GM12878 (cell line): ENCODE results near the gene RTEL1. TPM values are rescaled to one million over a fixed set of nuclear protein-coding genes. Genes with fewer than 3 reads are reported as not detected.
A peak's percentile ranks its signal among the peaks of the same experiment; 100 is the strongest.

Experiments
- ASH2L ChIP-seq: fragments of 300-600, 200-600 bp; sonication (generic); IDR thresholded peaks from 2 replicates; pipeline ENCODE4 v1.6.1; 2017; ENCODE audit warnings: low read depth, mild to moderate bottlenecking, borderline replicate concordance
- BMI1 ChIP-seq: fragments of 450-650 bp; IDR thresholded peaks from 2 replicates; pipeline ENCODE4 v1.6.1; 2016; ENCODE audit warnings: mild to moderate bottlenecking, moderate library complexity, borderline replicate concordance
- CHD1 ChIP-seq: IDR thresholded peaks from 2 replicates; pipeline ENCODE4 v1.6.1; 2012; ENCODE audit warnings: low read depth, low read length, improper control_type of control experiment
- EGR1 ChIP-seq, 2 experiments: IDR thresholded peaks; 1 replicate in 1 of 2; 2 replicates in 1 of 2; pipeline ENCODE4 v1.6.1; 2011 to 2012; ENCODE audit warnings: low read depth in 2 of 2, low read length in 2 of 2, borderline replicate concordance in 1 of 2, mild to moderate bottlenecking in 1 of 2, moderate library complexity in 1 of 2
- FOS ChIP-seq: IDR thresholded peaks from 3 replicates; pipeline ENCODE4 v1.6.1; 2011; ENCODE audit warnings: borderline replicate concordance; ENCODE audit not compliant: insufficient read length; ENCODE audit errors: extremely low read depth
- JUNB ChIP-seq: IDR thresholded peaks from 2 replicates; pipeline ENCODE4 v1.6.1; 2016; ENCODE audit warnings: antibody characterized with exemption, mild to moderate bottlenecking
- MYC ChIP-seq: IDR thresholded peaks from 2 replicates; pipeline ENCODE4 v1.6.1; 2011; ENCODE audit warnings: mild to moderate bottlenecking, low read length, moderate library complexity, inconsistent platforms; ENCODE audit not compliant: insufficient read depth, insufficient replicate concordance, insufficient read length, severe bottlenecking
- NR2C1 ChIP-seq: fragments of 450-650 bp; IDR thresholded peaks from 2 replicates; pipeline ENCODE4 v1.6.1; 2017; ENCODE audit warnings: antibody characterized with exemption, mild to moderate bottlenecking, moderate library complexity
- NRF1 ChIP-seq: conservative IDR thresholded peaks from 2 replicates; pipeline ENCODE4 v1.6.1; 2011; ENCODE audit warnings: mild to moderate bottlenecking, low read depth, low read length, improper control_type of control experiment
- POLR2A ChIP-seq: IDR thresholded peaks from 2 replicates; pipeline ENCODE4 v1.6.1; 2011; ENCODE audit warnings: low read depth, mild to moderate bottlenecking, low read length
- POLR2AphosphoS5 ChIP-seq: IDR thresholded peaks from 2 replicates; pipeline ENCODE4 v1.6.1; 2011; ENCODE audit warnings: mild to moderate bottlenecking, low read length, inconsistent platforms
- RB1 ChIP-seq: fragments of 450-650 bp; formaldehyde crosslinking; IDR thresholded peaks from 2 replicates; pipeline ENCODE4 v1.6.1; 2017; ENCODE audit warnings: mild to moderate bottlenecking, borderline replicate concordance
- RBBP5 ChIP-seq: fragments of 200-600 bp; sonication (generic); conservative IDR thresholded peaks from 2 replicates; pipeline ENCODE4 v1.6.1; 2016
- RCOR1 ChIP-seq: conservative IDR thresholded peaks from 2 replicates; pipeline ENCODE4 v1.6.1; 2012; ENCODE audit warnings: low read depth, low read length, improper control_type of control experiment
- SIX5 ChIP-seq: IDR thresholded peaks from 2 replicates; pipeline ENCODE4 v1.6.1; 2011; ENCODE audit warnings: mild to moderate bottlenecking, low read depth, low read length, moderate library complexity; ENCODE audit not compliant: severe bottlenecking
- SMC3 ChIP-seq: IDR thresholded peaks from 2 replicates; pipeline ENCODE4 v1.6.1; 2011; ENCODE audit warnings: low read length, improper control_type of control experiment, borderline replicate concordance
- SP1 ChIP-seq: IDR thresholded peaks from one replicate; pipeline ENCODE4 v1.6.1; 2011; ENCODE audit warnings: low read depth, low read length
- SUPT20H ChIP-seq: IDR thresholded peaks from 2 replicates; pipeline ENCODE4 v1.6.1; 2011; ENCODE audit warnings: low read depth, mild to moderate bottlenecking, low read length, moderate library complexity, borderline replicate concordance; ENCODE audit not compliant: control insufficient read depth
- SUZ12 ChIP-seq: fragments of 200-600 bp; sonication (generic); IDR thresholded peaks from one replicate; pipeline ENCODE4 v1.6.1; 2018; ENCODE audit warnings: antibody characterized with exemption, mild to moderate bottlenecking; ENCODE audit not compliant: unreplicated experiment
- polyA plus RNA-seq, 11 experiments: library from polyadenylated mRNA; depleted of rRNA in 4 of 11; unstranded in 6 of 11; stranded (reverse) in 5 of 11; fragments of >200 nt; fragmentation: Nextera tagmentation in 4 of 11; fragmentation: Illumina TruSeq in 1 of 11; extraction: Ambion mirVana in 4 of 11; extraction: Trizol in 1 of 11; gene quantifications; 1 replicate in 1 of 11; 2 replicates in 10 of 11; pipeline versions ENCODE4 v1.2.1 to v1.2.3, GENCODE V29; 2011 to 2016; ENCODE audit warnings: inconsistent platforms in 2 of 11, missing spikeins in 2 of 11, low read depth in 1 of 11
- total RNA-seq, 4 experiments: library from RNA; depleted of rRNA in 3 of 4; stranded (reverse); fragments of >200 nt in 3 of 4; fragmentation: Illumina TruSeq in 1 of 4; extraction: Trizol in 1 of 4; gene quantifications; 2 replicates each; pipeline versions ENCODE4 v1.2.1 to v1.2.3, GENCODE V29; 2013 to 2021
- TF ChIP-seq, protein P1 (sequence below): IDR thresholded peaks from 2 replicates; pipeline ENCODE4 v1.6.1; 2011; ENCODE audit warnings: borderline replicate concordance, low read depth, mild to moderate bottlenecking, moderate library complexity, mixed read lengths, low read length; ENCODE audit not compliant: insufficient read depth; ENCODE audit errors: extremely low read length
- TF ChIP-seq, protein P2 (sequence below): fragments of 450-650 bp; IDR thresholded peaks from 2 replicates; pipeline ENCODE4 v1.6.1; 2017; ENCODE audit warnings: borderline replicate concordance
- TF ChIP-seq, protein P3 (sequence below): fragments of 450-650 bp; IDR thresholded peaks from 2 replicates; pipeline ENCODE4 v1.6.1; 2017; ENCODE audit warnings: mild to moderate bottlenecking, moderate library complexity
- TF ChIP-seq, protein P4 (sequence below): fragments of 450-650 bp; IDR thresholded peaks from 2 replicates; pipeline ENCODE4 v1.6.1; 2016; ENCODE audit warnings: mild to moderate bottlenecking

The RTEL1 gene
- total and polyA plus RNA-seq, 10 of the 15 experiments (the other 5 are each of a cell fraction or from before 2014, with no cell fraction given), result 0.40 to 37.2 (median 15.6) TPM; not detected in 1

DNA sequence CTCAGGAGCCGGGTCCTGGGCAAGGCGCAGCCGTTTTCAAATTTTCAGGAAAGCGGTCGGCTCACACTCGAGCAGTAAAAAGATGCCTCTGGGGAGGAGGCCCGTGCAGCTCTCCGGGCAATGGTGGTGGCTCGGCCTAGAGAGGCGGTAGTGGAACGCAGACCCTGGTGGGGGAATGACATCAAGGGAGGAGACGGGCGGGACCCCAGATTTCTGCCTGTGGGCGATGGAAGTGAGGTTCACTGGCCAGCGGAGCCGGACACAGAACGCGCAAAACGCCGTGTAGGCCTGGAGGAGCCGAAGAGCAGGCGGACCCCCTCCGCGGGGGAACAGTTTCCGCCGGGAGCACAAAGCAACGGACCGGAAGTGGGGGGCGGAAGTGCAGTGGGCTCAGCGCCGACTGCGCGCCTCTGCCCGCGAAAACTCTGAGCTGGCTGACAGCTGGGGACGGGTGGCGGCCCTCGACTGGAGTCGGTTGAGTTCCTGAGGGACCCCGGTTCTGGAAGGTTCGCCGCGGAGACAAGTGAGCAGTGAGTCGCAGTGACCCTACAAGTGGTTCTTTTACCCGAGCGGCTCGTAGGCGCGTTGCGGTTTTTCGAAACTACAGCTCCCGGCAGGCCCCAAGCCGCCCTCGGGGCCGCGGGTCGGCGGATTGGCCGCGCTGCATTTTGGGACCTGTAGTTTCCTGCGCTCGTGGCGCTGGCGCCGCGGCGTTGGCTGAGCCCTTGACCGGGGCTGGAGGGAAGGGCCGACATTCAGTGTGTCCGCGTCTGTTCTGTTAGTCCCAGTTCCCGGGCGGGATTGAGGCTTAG lies at the start of gene RTEL1 (continued):
- TF ChIP-seq, protein P1, sequence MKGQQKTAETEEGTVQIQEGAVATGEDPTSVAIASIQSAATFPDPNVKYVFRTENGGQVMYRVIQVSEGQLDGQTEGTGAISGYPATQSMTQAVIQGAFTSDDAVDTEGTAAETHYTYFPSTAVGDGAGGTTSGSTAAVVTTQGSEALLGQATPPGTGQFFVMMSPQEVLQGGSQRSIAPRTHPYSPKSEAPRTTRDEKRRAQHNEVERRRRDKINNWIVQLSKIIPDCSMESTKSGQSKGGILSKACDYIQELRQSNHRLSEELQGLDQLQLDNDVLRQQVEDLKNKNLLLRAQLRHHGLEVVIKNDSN, result no peak
- TF ChIP-seq FOS (no peak), NRF1 (no peak), RB1 (peak; percentile 98), SUZ12 (no peak), ASH2L (no peak), SUPT20H (no peak), POLR2AphosphoS5 (peak; percentile 41; the same call in 1 of the 2 replicates), SIX5 (peak; percentile 91), MYC (no peak), EGR1 (IDR thresholded peaks at IDR 0.05; ENCODE audit: borderline replicate concordance in 1 of 2, low read depth in 2 of 2, low read length in 2 of 2) (peak; percentile 60 to 61; a peak in 2 of 3 replicates), SMC3 (peak; percentile 7), CHD1 (no peak), RBBP5 (no peak), SP1 (peak; percentile 73), POLR2A (no peak; the same call in none of the 2 replicates), JUNB (no peak), RCOR1 (no peak), NR2C1 (peak; percentile 94), BMI1 (no peak)
- TF ChIP-seq, protein P2, sequence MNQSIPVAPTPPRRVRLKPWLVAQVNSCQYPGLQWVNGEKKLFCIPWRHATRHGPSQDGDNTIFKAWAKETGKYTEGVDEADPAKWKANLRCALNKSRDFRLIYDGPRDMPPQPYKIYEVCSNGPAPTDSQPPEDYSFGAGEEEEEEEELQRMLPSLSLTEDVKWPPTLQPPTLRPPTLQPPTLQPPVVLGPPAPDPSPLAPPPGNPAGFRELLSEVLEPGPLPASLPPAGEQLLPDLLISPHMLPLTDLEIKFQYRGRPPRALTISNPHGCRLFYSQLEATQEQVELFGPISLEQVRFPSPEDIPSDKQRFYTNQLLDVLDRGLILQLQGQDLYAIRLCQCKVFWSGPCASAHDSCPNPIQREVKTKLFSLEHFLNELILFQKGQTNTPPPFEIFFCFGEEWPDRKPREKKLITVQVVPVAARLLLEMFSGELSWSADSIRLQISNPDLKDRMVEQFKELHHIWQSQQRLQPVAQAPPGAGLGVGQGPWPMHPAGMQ, result no peak
- TF ChIP-seq, protein P3, sequence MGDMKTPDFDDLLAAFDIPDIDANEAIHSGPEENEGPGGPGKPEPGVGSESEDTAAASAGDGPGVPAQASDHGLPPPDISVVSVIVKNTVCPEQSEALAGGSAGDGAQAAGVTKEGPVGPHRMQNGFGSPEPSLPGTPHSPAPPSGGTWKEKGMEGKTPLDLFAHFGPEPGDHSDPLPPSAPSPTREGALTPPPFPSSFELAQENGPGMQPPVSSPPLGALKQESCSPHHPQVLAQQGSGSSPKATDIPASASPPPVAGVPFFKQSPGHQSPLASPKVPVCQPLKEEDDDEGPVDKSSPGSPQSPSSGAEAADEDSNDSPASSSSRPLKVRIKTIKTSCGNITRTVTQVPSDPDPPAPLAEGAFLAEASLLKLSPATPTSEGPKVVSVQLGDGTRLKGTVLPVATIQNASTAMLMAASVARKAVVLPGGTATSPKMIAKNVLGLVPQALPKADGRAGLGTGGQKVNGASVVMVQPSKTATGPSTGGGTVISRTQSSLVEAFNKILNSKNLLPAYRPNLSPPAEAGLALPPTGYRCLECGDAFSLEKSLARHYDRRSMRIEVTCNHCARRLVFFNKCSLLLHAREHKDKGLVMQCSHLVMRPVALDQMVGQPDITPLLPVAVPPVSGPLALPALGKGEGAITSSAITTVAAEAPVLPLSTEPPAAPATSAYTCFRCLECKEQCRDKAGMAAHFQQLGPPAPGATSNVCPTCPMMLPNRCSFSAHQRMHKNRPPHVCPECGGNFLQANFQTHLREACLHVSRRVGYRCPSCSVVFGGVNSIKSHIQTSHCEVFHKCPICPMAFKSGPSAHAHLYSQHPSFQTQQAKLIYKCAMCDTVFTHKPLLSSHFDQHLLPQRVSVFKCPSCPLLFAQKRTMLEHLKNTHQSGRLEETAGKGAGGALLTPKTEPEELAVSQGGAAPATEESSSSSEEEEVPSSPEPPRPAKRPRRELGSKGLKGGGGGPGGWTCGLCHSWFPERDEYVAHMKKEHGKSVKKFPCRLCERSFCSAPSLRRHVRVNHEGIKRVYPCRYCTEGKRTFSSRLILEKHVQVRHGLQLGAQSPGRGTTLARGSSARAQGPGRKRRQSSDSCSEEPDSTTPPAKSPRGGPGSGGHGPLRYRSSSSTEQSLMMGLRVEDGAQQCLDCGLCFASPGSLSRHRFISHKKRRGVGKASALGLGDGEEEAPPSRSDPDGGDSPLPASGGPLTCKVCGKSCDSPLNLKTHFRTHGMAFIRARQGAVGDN, result peak; percentile 38; the same call in 1 of the 2 replicates
- TF ChIP-seq, protein P4, sequence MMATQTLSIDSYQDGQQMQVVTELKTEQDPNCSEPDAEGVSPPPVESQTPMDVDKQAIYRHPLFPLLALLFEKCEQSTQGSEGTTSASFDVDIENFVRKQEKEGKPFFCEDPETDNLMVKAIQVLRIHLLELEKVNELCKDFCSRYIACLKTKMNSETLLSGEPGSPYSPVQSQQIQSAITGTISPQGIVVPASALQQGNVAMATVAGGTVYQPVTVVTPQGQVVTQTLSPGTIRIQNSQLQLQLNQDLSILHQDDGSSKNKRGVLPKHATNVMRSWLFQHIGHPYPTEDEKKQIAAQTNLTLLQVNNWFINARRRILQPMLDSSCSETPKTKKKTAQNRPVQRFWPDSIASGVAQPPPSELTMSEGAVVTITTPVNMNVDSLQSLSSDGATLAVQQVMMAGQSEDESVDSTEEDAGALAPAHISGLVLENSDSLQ, result peak; percentile 75
